Activated CD4-positive, alpha-beta T cell treated with anti-CD3 and anti-CD28 coated beads, Interleukin-2, amount 50 U/mL, for 16 hours (primary cell): Measurements from ENCODE around the gene RPS25.
A peak's percentile ranks its signal among the peaks of the same experiment; 100 is the strongest.
"Not testable (repeated sequence)": the region's sequence is repeated elsewhere in the genome, so short reads cannot be mapped to it uniquely, and the experiment has no call there.

Experiments
- DNase-seq: peaks from one replicate; pipeline ENCODE4 v3.0.0-alpha.2; 2020

RPS25 gene

GRCh38 chr11:119018074-119018938, at the start of gene RPS25, which contains the start of gene TRAPPC4:
Gene RPS25, minus strand, starts transcription at chr11:119018343. Its CDS starts 59 bp downstream, at chr11:119018284.
Gene TRAPPC4, plus strand, starts transcription at chr11:119018766. Its CDS starts 30 bp downstream, at chr11:119018796.
- DNase-seq = peak; percentile 97

GRCh38 chr11:119067371-119068222, 49.5 kb upstream of the RPS25 start, which contains the start of gene VPS11:
Gene VPS11, plus strand, starts transcription at chr11:119067818. Its CDS starts 6 bp downstream, at chr11:119067824.
- DNase-seq = peak; percentile 98

GRCh38 chr11:119065369-119065768, 47.2 kb upstream of the RPS25 start:
- DNase-seq = peak; percentile 56

- no peak for DNase-seq
Measured at GRCh38 chr11:119062779-119063178, 44.6 kb upstream of the RPS25 start.

- no peak for DNase-seq
Measured at GRCh38 chr11:119061256-119061655, 43.1 kb upstream of the RPS25 start.

- not testable (repeated sequence) for DNase-seq
Measured at GRCh38 chr11:119059128-119059527, 41.0 kb upstream of the RPS25 start.

GRCh38 chr11:119057000-119057769, 39.0 kb upstream of the RPS25 start, which contains the start of gene HYOU1:
Gene HYOU1, minus strand, starts transcription at chr11:119057205. Its CDS starts 1,045 bp downstream, at chr11:119056160.
- peak; percentile 99 for DNase-seq

GRCh38 chr11:119056421-119056999, 38.4 kb upstream of the RPS25 start:
- peak; percentile 23 for DNase-seq

GRCh38 chr11:119055901-119056300, 37.8 kb upstream of the RPS25 start:
- DNase-seq = peak; percentile 32

GRCh38 chr11:119054418-119054817, 36.3 kb upstream of the RPS25 start:
- DNase-seq = no peak

GRCh38 chr11:119052163-119052814, 34.1 kb upstream of the RPS25 start:
- no peak for DNase-seq

GRCh38 chr11:119051440-119052162, 33.5 kb upstream of the RPS25 start:
- no peak for DNase-seq

- no peak for DNase-seq
Measured at GRCh38 chr11:119049081-119049480, 30.9 kb upstream of the RPS25 start.

GRCh38 chr11:119048644-119049043, 30.5 kb upstream of the RPS25 start:
- no peak for DNase-seq

- DNase-seq = no peak
Measured at GRCh38 chr11:119047205-119047604, 29.1 kb upstream of the RPS25 start.

GRCh38 chr11:119046489-119046888, 28.3 kb upstream of the RPS25 start:
- no peak for DNase-seq

GRCh38 chr11:119044708-119045107, 26.6 kb upstream of the RPS25 start:
- no peak for DNase-seq

- no peak for DNase-seq
Measured at GRCh38 chr11:119042927-119043326, 24.8 kb upstream of the RPS25 start.

GRCh38 chr11:119041821-119042514, 23.8 kb upstream of the RPS25 start:
- DNase-seq = no peak

- DNase-seq = not testable (repeated sequence)
Measured at GRCh38 chr11:119039471-119039870, 21.3 kb upstream of the RPS25 start.
